ENCODE data around the gene RIPK3.
A peak's percentile ranks its signal among the peaks of the same experiment; 100 is the strongest.

RIPK3 gene

GRCh38 chr14:24343795-24344660 is 4.2 kb upstream of the RIPK3 start:
- no peak for DNase-seq

- DNase-seq = no peak
Observed at GRCh38 chr14:24342889-24343288, 3.1 kb upstream of the RIPK3 start.

- DNase-seq = no peak
Observed at GRCh38 chr14:24340606-24341005, 815 bp upstream of the RIPK3 start.

GRCh38 chr14:24338843-24339242 is 948 bp downstream of the RIPK3 start:
- no peak for DNase-seq

- no peak for DNase-seq
Observed at GRCh38 chr14:24337824-24338175, 2.0 kb downstream of the RIPK3 start.

GRCh38 chr14:24337144-24337823 is 2.5 kb downstream of the RIPK3 start:
- no peak for DNase-seq

GRCh38 chr14:24335461-24336171 is 4.2 kb downstream of the RIPK3 start:
- peak; percentile 30 for DNase-seq

- no peak for DNase-seq
Observed at GRCh38 chr14:24334431-24335291, 5.1 kb downstream of the RIPK3 start, which contains the start of gene ADCY4. Gene ADCY4, minus strand, starts transcription at chr14:24335071. Its CDS starts 419 bp downstream, at chr14:24334652.

GRCh38 chr14:24332268-24332993 is 7.4 kb downstream of the RIPK3 start:
- peak; percentile 74 for DNase-seq

- DNase-seq = no peak
Observed at GRCh38 chr14:24331731-24332267, 8.0 kb downstream of the RIPK3 start.

- DNase-seq = no peak
Observed at GRCh38 chr14:24330973-24331674, 8.7 kb downstream of the RIPK3 start.

GRCh38 chr14:24329736-24330135 is 10.1 kb downstream of the RIPK3 start:
- DNase-seq = no peak

GRCh38 chr14:24329073-24329663 is 10.6 kb downstream of the RIPK3 start:
- DNase-seq = no peak

- peak; percentile 26 for DNase-seq
Observed at GRCh38 chr14:24327914-24328313, 11.9 kb downstream of the RIPK3 start.

GRCh38 chr14:24327303-24327702 is 12.5 kb downstream of the RIPK3 start:
- DNase-seq = no peak

GRCh38 chr14:24325963-24326362 is 13.8 kb downstream of the RIPK3 start:
- DNase-seq = no peak

- DNase-seq = no peak
Observed at GRCh38 chr14:24325041-24325530, 14.7 kb downstream of the RIPK3 start.

GRCh38 chr14:24324024-24324423 is 15.8 kb downstream of the RIPK3 start:
- no peak for DNase-seq

- no peak for DNase-seq
Observed at GRCh38 chr14:24323341-24323740, 16.4 kb downstream of the RIPK3 start.

GRCh38 chr14:24322672-24323071 is 17.1 kb downstream of the RIPK3 start:
- DNase-seq = no peak

All from fibroblast of skin of scalp (primary cell).